A549 treated with AZD9567 at 1 μM for 4 hours (cell line): ENCODE data around the gene IL19. TPM values are rescaled to one million over a fixed set of nuclear protein-coding genes. Genes with fewer than 3 reads are reported as not detected.

ENCODE experiments used
- total RNA-seq: library from RNA; stranded (reverse); fragments of 200-300 nt; extraction: Qiagen RNA extraction; gene quantifications from 5 replicates; pipeline ENCODE4 v1.2.3, GENCODE V29; 2022; ENCODE audit not compliant: insufficient read depth

Gene IL19
- total RNA-seq = not detected in 5 replicates

GRCh38 chr1:206770531-206771337 lies at the start of gene IL19:
TSS of gene IL19 (plus strand) at chr1:206770773. CDS start at chr1:206836663, 65,890 bp downstream.

GRCh38 chr1:206772243-206772937 lies 1.8 kb downstream of the IL19 start, which contains the start of gene IL10:
TSS of gene IL10 (minus strand) at chr1:206772494. CDS start at chr1:206772435, 59 bp downstream.

GRCh38 chr1:206864939-206865671 lies 94.5 kb downstream of the IL19 start, which contains the start of gene IL20:
TSS of gene IL20 (plus strand) at chr1:206865623. CDS start at chr1:206865853, 230 bp downstream.

Other genes with a start within 250 kb of the IL19 start
- 32.0 to 39.7 TPM (median 33.9 TPM) in 5 replicates for gene EIF2D, start 158.3 kb upstream of the IL19 start, total RNA-seq
- gene DYRK3, start 135.2 kb upstream of the IL19 start, total RNA-seq = 9.8 to 14.2 TPM (median 10.4 TPM) in 5 replicates
- 69.2 to 78.1 TPM (median 70.3 TPM) in 5 replicates for gene MAPKAPK2, start 85.9 kb upstream of the IL19 start, total RNA-seq
- gene IL10, start 1.7 kb downstream of the IL19 start, total RNA-seq = not detected in 5 replicates
- not detected in 5 replicates for gene IL20, start 94.8 kb downstream of the IL19 start, total RNA-seq
- gene IL24, start 126.7 kb downstream of the IL19 start, total RNA-seq = 0.26 to 0.40 TPM (median 0.35 TPM) in 4 of 5 replicates, not detected in the other
- 2.6 to 5.5 TPM (median 4.2 TPM) in 5 replicates for gene FCMR, start 151.2 kb downstream of the IL19 start, total RNA-seq
- 0.02 TPM in 1 of 5 replicates, not detected in the others for gene PIGR, start 175.7 kb downstream of the IL19 start, total RNA-seq
- not detected in 5 replicates for gene FCAMR, start 199.7 kb downstream of the IL19 start, total RNA-seq